ENCODE measurements around the gene RRAGB. TPM values are rescaled to one million over a fixed set of nuclear protein-coding genes. Genes with fewer than 3 reads are reported as not detected.

Gene RRAGB
- total RNA-seq, 1 experiment from 2014 or later: 10.6 TPM

DNA sequence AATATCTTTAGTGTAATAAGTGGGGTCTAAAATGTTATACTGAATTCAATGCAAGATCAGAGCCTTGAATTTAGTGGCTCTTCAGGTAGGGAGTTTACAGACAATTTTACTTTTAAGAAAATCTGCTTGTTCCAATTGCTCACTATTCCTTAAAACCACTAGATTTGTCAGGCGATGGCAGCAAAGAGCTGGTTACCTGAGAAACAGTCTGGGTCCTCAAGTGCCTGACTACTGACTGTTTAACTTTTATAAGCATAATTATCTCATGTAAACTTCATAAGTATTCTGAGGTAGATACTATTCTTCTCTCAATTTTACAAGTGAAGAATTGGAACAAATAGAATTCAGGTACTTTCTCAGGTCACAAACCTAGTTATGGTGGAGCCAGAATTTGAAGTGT, 84.3 kb downstream of the RRAGB start:
- ChIA-PET POLR2A (interaction anchor here (0.7 kb wide), 1 partner anchor 425 kb away, joined by 3 read pairs; no protein-coding TSS in a partner anchor), CTCF (interaction anchor here (1.2 to 1.3 kb wide), 2 partner anchors 106 to 447 kb away, joined by 3 read pairs; no protein-coding TSS in a partner anchor)
- TF ChIP-seq, protein P1, sequence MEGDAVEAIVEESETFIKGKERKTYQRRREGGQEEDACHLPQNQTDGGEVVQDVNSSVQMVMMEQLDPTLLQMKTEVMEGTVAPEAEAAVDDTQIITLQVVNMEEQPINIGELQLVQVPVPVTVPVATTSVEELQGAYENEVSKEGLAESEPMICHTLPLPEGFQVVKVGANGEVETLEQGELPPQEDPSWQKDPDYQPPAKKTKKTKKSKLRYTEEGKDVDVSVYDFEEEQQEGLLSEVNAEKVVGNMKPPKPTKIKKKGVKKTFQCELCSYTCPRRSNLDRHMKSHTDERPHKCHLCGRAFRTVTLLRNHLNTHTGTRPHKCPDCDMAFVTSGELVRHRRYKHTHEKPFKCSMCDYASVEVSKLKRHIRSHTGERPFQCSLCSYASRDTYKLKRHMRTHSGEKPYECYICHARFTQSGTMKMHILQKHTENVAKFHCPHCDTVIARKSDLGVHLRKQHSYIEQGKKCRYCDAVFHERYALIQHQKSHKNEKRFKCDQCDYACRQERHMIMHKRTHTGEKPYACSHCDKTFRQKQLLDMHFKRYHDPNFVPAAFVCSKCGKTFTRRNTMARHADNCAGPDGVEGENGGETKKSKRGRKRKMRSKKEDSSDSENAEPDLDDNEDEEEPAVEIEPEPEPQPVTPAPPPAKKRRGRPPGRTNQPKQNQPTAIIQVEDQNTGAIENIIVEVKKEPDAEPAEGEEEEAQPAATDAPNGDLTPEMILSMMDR (IDR thresholded peaks at IDR 0.05; ENCODE audit: unreplicated experiment): no peak
- Mint-ChIP-seq H3K9me3 (ENCODE audit: unreplicated experiment) (no peaks in the 10 kb centered on the region), H3K4me1 (ENCODE audit: insufficient read depth, unreplicated experiment) (no peaks in the 10 kb centered on the region), H3K4me3 (ENCODE audit: unreplicated experiment) (no peak overlapping the region), H3K36me3 (ENCODE audit: insufficient read depth, unreplicated experiment) (peaks cover 7% of the 10 kb centered on the region), H3K27ac (ENCODE audit: low read depth, unreplicated experiment) (no peak overlapping the region), H3K27me3 (ENCODE audit: insufficient read depth, unreplicated experiment) (peaks cover 23% of the 10 kb centered on the region)
- DNase-seq (ENCODE audit: unreplicated experiment): no peak
- intact Hi-C loops (cut with micrococcal nuclease): no loop called here
- BruUV-seq (replicated peaks): no TSS peak

Other genes starting within 250 kb of the RRAGB start
- gene USP51, start 227.9 kb upstream of the RRAGB start, total RNA-seq (2022): 0.17 TPM in 1 of 2 replicates, not detected in the other
- gene FOXR2, start 94.3 kb upstream of the RRAGB start, total RNA-seq (2022): not detected in 2 replicates